ENCODE results near the gene AKR1C1. TPM values are rescaled to one million over a fixed set of nuclear protein-coding genes. Genes with fewer than 3 reads are reported as not detected.

Gene AKR1C1
- total and polyA plus RNA-seq, 9 of the 15 experiments (the other 6 are each of a cell fraction or from before 2014, with no cell fraction given), result 43.5 to 180 (median 82.4) TPM

GRCh38 chr10:4982764-4983226, 19.6 kb downstream of the AKR1C1 start:
- no peaks in the 10 kb centered on the region for H3K79me2 ChIP-seq (ENCODE audit: control insufficient read depth, insufficient read depth, low read length)
- 60% methylated on average over 9 of the region's 9 CpGs for WGBS (ENCODE audit: insufficient coverage, low coverage, missing lambda C conversion rate)
- no peaks in the 10 kb centered on the region for H3K27me3 ChIP-seq (ENCODE audit: control insufficient read depth in 2 of 2, insufficient read depth in 2 of 2, low read length in 2 of 2)
- in situ Hi-C loops (cut with MboI), result loop anchor here (5.0 kb wide), 2 partner anchors 135 to 300 kb away; no protein-coding TSS in a partner anchor
- POLR2A ChIA-PET, result interaction anchor here (0.6 to 1.3 kb wide), 4 partner anchors 112 to 249 kb away, joined by 3 to 4 read pairs (median 4); partner anchors contain the start of gene AKR1C3
- peaks cover 5% of the 10 kb centered on the region; the same call in 1 of the 3 replicates for H3K36me3 ChIP-seq (ENCODE audit: control insufficient read depth, insufficient read depth, low read length)
- no peaks in the 10 kb centered on the region for H3K9me1 ChIP-seq (ENCODE audit: control insufficient read depth, insufficient read depth, low read length)
- CTCF ChIA-PET (ENCODE audit: low intra/inter-chr PET ratio), result interaction anchor here (0.8 to 1.9 kb wide), 3 partner anchors 107 to 167 kb away, joined by 3 to 13 read pairs (median 4); no protein-coding TSS in a partner anchor
- TF ChIP-seq ZNF436 (CRISPR knock-in tag; IDR thresholded peaks at IDR 0.05) (no peak), FOXP4 (CRISPR knock-in tag; IDR thresholded peaks at IDR 0.05; ENCODE audit: borderline replicate concordance) (no peak), ZBTB26 (CRISPR knock-in tag; IDR thresholded peaks at IDR 0.05) (no peak), HDAC3 (IDR thresholded peaks at IDR 0.05; ENCODE audit: borderline replicate concordance, partially characterized antibody) (no peak), ZNF197 (CRISPR knock-in tag; IDR thresholded peaks at IDR 0.05; ENCODE audit: low read depth) (no peak), ERF (CRISPR knock-in tag; IDR thresholded peaks at IDR 0.05) (no peak), TEAD4 (IDR thresholded peaks at IDR 0.05; ENCODE audit: low read length) (no peak), TEAD4 (CRISPR knock-in tag; IDR thresholded peaks at IDR 0.05; ENCODE audit: borderline replicate concordance) (no peak), CCAR2 (IDR thresholded peaks at IDR 0.05; ENCODE audit: low read depth, low read length) (no peak)
- H3K27ac ChIP-seq (ENCODE audit: extremely low read depth, low read depth, low read length), result no peak overlapping the region; the same call in 2 of the 3 replicates
- BruUV-seq (replicated peaks), result no TSS peak
- peaks cover 18 to 20% of the 10 kb centered on the region in 2 experiments; a peak in 4 of 5 replicates for H3K4me1 ChIP-seq (replicated peaks in 1 of 2; ENCODE audit: control insufficient read depth in 2 of 2, insufficient read depth in 2 of 2, low read length in 2 of 2)
- no peaks in the 10 kb centered on the region; the same call in 1 of the 2 replicates for H3K9me3 ChIP-seq (replicated peaks; ENCODE audit: control insufficient read depth, insufficient read depth, low read depth, low read length)
- H2AFZ ChIP-seq (ENCODE audit: low read depth, low read length), result peak overlapping the region; percentile 47; the same call in 1 of the 2 replicates
- no peak overlapping the region for H3K9ac ChIP-seq (ENCODE audit: insufficient read depth in 1 of 2, low read depth in 2 of 2, low read length in 2 of 2)
- H3K4me3 ChIP-seq, result no peak overlapping the region
- H4K20me1 ChIP-seq (replicated peaks; ENCODE audit: control insufficient read depth, insufficient read depth, low read length), result no peaks in the 10 kb centered on the region
- DNase-seq (ENCODE audit: extremely low read depth in 1 of 4, low spot score in 3 of 4) (peak in 1 of 4 experiments; percentile 24), ATAC-seq (peak; percentile 6; the same call in 2 of the 3 replicates), FAIRE-seq (no peak)
- intact Hi-C loops (cut with micrococcal nuclease), result loop anchor here (1.0 to 10.0 kb wide), 7 partner anchors 40 to 452 kb away; partner anchors contain the start of gene AKR1C3
- no peak overlapping the region for H3K4me2 ChIP-seq (ENCODE audit: insufficient read depth, low read length)
